K562 (cell line): Measurements from ENCODE around the gene NAXE. TPM values are rescaled to one million over a fixed set of nuclear protein-coding genes. Genes with fewer than 3 reads are reported as not detected.

Source experiments
- CEBPG ChIP-seq, 3 experiments: fragments of 200-800 bp in 1 of 3; sonication (Bioruptor generic) in 1 of 3; sonication (generic) in 1 of 3; formaldehyde crosslinking in 1 of 3; IDR thresholded peaks in 2 of 3; conservative IDR thresholded peaks in 1 of 3; 2 replicates each; pipeline versions ENCODE4 v1.6.1 to v1.8.0; 2016 to 2022; ENCODE audit warnings: missing compliant biosample characterization in 2 of 3, missing genetic modification characterization in 2 of 3, mild to moderate bottlenecking in 1 of 3, missing genetic modification reagents in 1 of 3
- CTCF ChIP-seq, 3 experiments: IDR thresholded peaks in 2 of 3; conservative IDR thresholded peaks in 1 of 3; 2 replicates each; pipeline ENCODE4 v1.5.1; 2011 to 2012; ENCODE audit warnings: low read length in 3 of 3, mild to moderate bottlenecking in 3 of 3, control low read depth in 2 of 3, improper control_type of control experiment in 1 of 3, inconsistent platforms in 1 of 3, low read depth in 1 of 3, mixed read lengths in 1 of 3, moderate library complexity in 1 of 3; ENCODE audit not compliant: insufficient read depth in 2 of 3
- GABPB1 ChIP-seq: sonication (generic); formaldehyde crosslinking; IDR thresholded peaks from 2 replicates; pipeline ENCODE4 v1.8.0; 2022; ENCODE audit warnings: mild to moderate bottlenecking, missing genetic modification reagents
- REST ChIP-seq, 2 experiments: fragments of 450-650 bp; formaldehyde crosslinking in 1 of 2; IDR thresholded peaks; 2 replicates each; pipeline versions ENCODE4 v1.4.0 to v1.6.1; 2014 to 2020; ENCODE audit warnings: mild to moderate bottlenecking in 2 of 2, borderline replicate concordance in 1 of 2, low read depth in 1 of 2
- ZBED1 ChIP-seq: IDR thresholded peaks from 2 replicates; pipeline ENCODE4 v1.6.1; 2014
- ZNF449 ChIP-seq: fragments of 250-450 bp; sonication (Bioruptor Pico); IDR thresholded peaks from 2 replicates; pipeline ENCODE4 v1.8.0; 2022; ENCODE audit warnings: moderate library complexity, mild to moderate bottlenecking, inconsistent platforms
- polyA plus RNA-seq, 8 experiments: library from polyadenylated mRNA; depleted of rRNA in 4 of 8; stranded (reverse) in 5 of 8; unstranded in 3 of 8; fragments of >200 nt; fragmentation: Nextera tagmentation in 2 of 8; fragmentation: Illumina TruSeq in 1 of 8; extraction: Ambion mirVana in 2 of 8; extraction: Trizol in 1 of 8; gene quantifications; 2 replicates each; pipeline versions ENCODE4 v1.2.1 to v1.2.3, GENCODE V29; 2011 to 2014; ENCODE audit warnings: inconsistent platforms in 1 of 8, missing spikeins in 1 of 8
- total RNA-seq, 7 experiments: library from RNA; depleted of rRNA in 6 of 7; stranded (reverse); fragments of >200 nt in 6 of 7; fragmentation: Illumina TruSeq in 2 of 7; extraction: Trizol in 2 of 7; gene quantifications; 2 replicates each; pipeline versions ENCODE4 v1.2.1 to v1.2.3, GENCODE V29; 2011 to 2021; ENCODE audit warnings: low replicate concordance in 1 of 7

The NAXE gene
- total and polyA plus RNA-seq, 9 of the 15 experiments (the other 6 are each of a cell fraction or from before 2014, with no cell fraction given) = 27.3 to 137 (median 90.0) TPM

GRCh38 chr1:156608036-156608674 is 16.6 kb downstream of the NAXE start (continued):
- peak; percentile 78 for TF ChIP-seq REST (IDR thresholded peaks at IDR 0.05; ENCODE audit: borderline replicate concordance)
- TF ChIP-seq REST (CRISPR knock-in tag; IDR thresholded peaks at IDR 0.05; ENCODE audit: low read depth) = no peak
- no peak for TF ChIP-seq ZNF449 (CRISPR knock-in tag)
- peak; percentile 86 for TF ChIP-seq CEBPG (CRISPR knock-in tag; IDR thresholded peaks at IDR 0.05)
- peak; percentile 39 to 45; a peak in 2 of 4 replicates for TF ChIP-seq CEBPG (tag; conservative IDR thresholded peaks at IDR 0.05 in 1 of 2, IDR thresholded peaks at IDR 0.05 in 1 of 2)
- no peak for TF ChIP-seq GABPB1 (CRISPR knock-in tag)
- TF ChIP-seq ZBED1 = no peak
- peak; percentile 83 to 95 (median 94) for TF ChIP-seq CTCF (IDR thresholded peaks at IDR 0.05 in 2 of 3, conservative IDR thresholded peaks at IDR 0.05 in 1 of 3; ENCODE audit: insufficient read depth in 2 of 3, low read depth in 1 of 3, low read length in 3 of 3)
